Measurements from ENCODE around the gene CLEC11A.

DNA sequence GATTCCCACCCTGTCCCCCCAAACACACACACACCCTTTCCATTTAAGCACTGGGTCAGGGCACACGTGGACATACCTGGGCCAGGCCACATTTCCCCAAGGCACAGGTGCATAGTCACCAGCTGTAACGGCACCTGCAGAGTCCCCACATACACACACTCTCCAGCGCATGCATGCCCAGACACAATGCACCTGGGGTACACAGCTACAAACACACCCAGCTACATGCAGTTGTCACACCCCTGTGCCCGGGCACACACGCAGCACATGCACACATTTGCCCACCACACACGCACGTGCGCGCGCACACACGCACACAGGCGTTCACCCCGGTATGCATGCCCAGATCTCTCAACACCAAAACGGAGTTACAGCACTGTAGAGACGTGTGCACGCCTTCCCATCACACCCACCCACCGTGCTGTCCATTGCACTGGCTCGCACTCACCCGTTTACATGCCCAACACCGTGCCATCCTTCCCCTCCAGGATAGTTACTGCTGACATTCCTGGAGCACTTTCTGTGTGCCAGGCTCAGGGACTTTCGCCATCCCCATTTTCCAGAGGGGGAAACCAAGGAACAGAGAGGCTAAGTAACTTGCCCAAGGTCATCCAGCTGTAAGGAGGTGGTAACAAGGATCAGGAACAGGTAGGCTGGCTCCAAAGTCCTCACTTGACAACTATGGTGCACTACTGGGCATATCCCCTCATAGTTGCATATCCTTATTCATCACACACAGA, 2.8 kb upstream of the CLEC11A start:
- TF ChIP-seq CTCF (conservative IDR thresholded peaks at IDR 0.05; ENCODE audit: low read depth, low read length) = no peak
- TF ChIP-seq EZH2 (IDR thresholded peaks at IDR 0.05; ENCODE audit: borderline replicate concordance, low read depth, low read length, poor library complexity, severe bottlenecking) = no peak
